Measurements from ENCODE around the gene CGNL1.

- no peak for TF ChIP-seq TAF1 (IDR thresholded peaks at IDR 0.05; ENCODE audit: borderline replicate concordance, insufficient read depth, low read length)
- no peak for TF ChIP-seq POLR2AphosphoS5 (IDR thresholded peaks at IDR 0.05; ENCODE audit: low read depth, low read length)
Observed at GRCh38 chr15:57500256-57500655, 124.0 kb downstream of the CGNL1 start.
